Measurements from ENCODE around the gene ZNF217.

Gene ZNF217

GRCh38 chr20:53574819-53575218 lies 18.8 kb downstream of the ZNF217 start:
- Histone ChIP-seq H3K4me3 (ENCODE audit: low read length) (no peak overlapping the region), H3K27me3 (ENCODE audit: low read depth, low read length) (no peaks in the 10 kb centered on the region), H3K4me2 (ENCODE audit: low read length) (no peak overlapping the region), H3K4me1 (ENCODE audit: low read length) (peaks cover 15% of the 10 kb centered on the region), H3K79me2 (ENCODE audit: low read length) (peaks cover 99% of the 10 kb centered on the region), H3K27ac (ENCODE audit: low read length) (no peak overlapping the region), H3K9ac (ENCODE audit: low read length) (no peak overlapping the region), H3K9me3 (ENCODE audit: insufficient read depth, low read length) (no peaks in the 10 kb centered on the region), H2AFZ (ENCODE audit: low read depth, low read length) (no peak overlapping the region), H4K20me1 (ENCODE audit: insufficient read depth, low read length) (peaks cover 99% of the 10 kb centered on the region), H3K36me3 (replicated peaks; ENCODE audit: low read depth, low read length) (peaks cover 82% of the 10 kb centered on the region)
- no peak for TF ChIP-seq EZH2phosphoT487 (IDR thresholded peaks at IDR 0.05; ENCODE audit: low read depth)
- no peak for TF ChIP-seq CTCF (IDR thresholded peaks at IDR 0.05; ENCODE audit: low read depth, low read length)

- Histone ChIP-seq H3K27me3 (ENCODE audit: low read depth, low read length) (no peaks in the 10 kb centered on the region), H4K20me1 (ENCODE audit: insufficient read depth, low read length) (peaks cover 98% of the 10 kb centered on the region), H3K9ac (ENCODE audit: low read length) (no peak overlapping the region), H3K9me3 (ENCODE audit: insufficient read depth, low read length) (no peaks in the 10 kb centered on the region), H3K4me1 (ENCODE audit: low read length) (peaks cover 10% of the 10 kb centered on the region), H3K4me2 (ENCODE audit: low read length) (no peak overlapping the region), H3K27ac (ENCODE audit: low read length) (no peak overlapping the region), H3K4me3 (ENCODE audit: low read length) (no peak overlapping the region), H3K36me3 (replicated peaks; ENCODE audit: low read depth, low read length) (peaks cover 81% of the 10 kb centered on the region), H2AFZ (ENCODE audit: low read depth, low read length) (no peak overlapping the region), H3K79me2 (ENCODE audit: low read length) (peaks cover 98% of the 10 kb centered on the region)
- no peak for TF ChIP-seq CTCF (IDR thresholded peaks at IDR 0.05; ENCODE audit: low read depth, low read length)
- no peak for TF ChIP-seq EZH2phosphoT487 (IDR thresholded peaks at IDR 0.05; ENCODE audit: low read depth)
These were observed 19.3 kb downstream of the ZNF217 start for GRCh38 chr20:53574259-53574789.

- Histone ChIP-seq H3K4me1 (ENCODE audit: low read length) (no peaks in the 10 kb centered on the region), H3K79me2 (ENCODE audit: low read length) (peaks cover 91% of the 10 kb centered on the region), H3K4me2 (ENCODE audit: low read length) (no peak overlapping the region), H2AFZ (ENCODE audit: low read depth, low read length) (no peak overlapping the region), H4K20me1 (ENCODE audit: insufficient read depth, low read length) (peaks cover 90% of the 10 kb centered on the region), H3K9me3 (ENCODE audit: insufficient read depth, low read length) (no peaks in the 10 kb centered on the region), H3K36me3 (replicated peaks; ENCODE audit: low read depth, low read length) (peaks cover 86% of the 10 kb centered on the region), H3K27ac (ENCODE audit: low read length) (no peak overlapping the region), H3K9ac (ENCODE audit: low read length) (no peak overlapping the region), H3K4me3 (ENCODE audit: low read length) (no peak overlapping the region), H3K27me3 (ENCODE audit: low read depth, low read length) (no peaks in the 10 kb centered on the region)
- TF ChIP-seq CTCF (IDR thresholded peaks at IDR 0.05; ENCODE audit: low read depth, low read length), result no peak
- no peak for TF ChIP-seq EZH2phosphoT487 (IDR thresholded peaks at IDR 0.05; ENCODE audit: low read depth)
These were observed 21.9 kb downstream of the ZNF217 start for GRCh38 chr20:53571555-53572286.

GRCh38 chr20:53570446-53571276 lies 23.0 kb downstream of the ZNF217 start:
- H3K4me1 ChIP-seq (ENCODE audit: low read length), result no peaks in the 10 kb centered on the region
- H3K4me3 ChIP-seq (ENCODE audit: low read length), result no peak overlapping the region
- no peak overlapping the region for H3K9ac ChIP-seq (ENCODE audit: low read length)
- H3K9me3 ChIP-seq (ENCODE audit: insufficient read depth, low read length), result no peaks in the 10 kb centered on the region
- H3K27ac ChIP-seq (ENCODE audit: low read length), result no peak overlapping the region
- no peaks in the 10 kb centered on the region for H3K27me3 ChIP-seq (ENCODE audit: low read depth, low read length)
- H3K4me2 ChIP-seq (ENCODE audit: low read length), result no peak overlapping the region
- no peak overlapping the region for H2AFZ ChIP-seq (ENCODE audit: low read depth, low read length)
- peaks cover 80% of the 10 kb centered on the region for H3K36me3 ChIP-seq (replicated peaks; ENCODE audit: low read depth, low read length)
- H4K20me1 ChIP-seq (ENCODE audit: insufficient read depth, low read length), result peaks cover 84% of the 10 kb centered on the region
- no peak for TF ChIP-seq EZH2phosphoT487 (IDR thresholded peaks at IDR 0.05; ENCODE audit: low read depth)
- TF ChIP-seq CTCF (IDR thresholded peaks at IDR 0.05; ENCODE audit: low read depth, low read length), result no peak
- H3K79me2 ChIP-seq (ENCODE audit: low read length), result peaks cover 81% of the 10 kb centered on the region

Data from OCI-LY3 (cell line).